Upper lobe of left lung (tissue), 4 donors: Measurements from ENCODE around the gene DYNC1LI1.

ENCODE experiments used
- POLR2A ChIP-seq, 4 donors: fragments of 450-650 bp; IDR thresholded peaks; one replicate each; pipeline ENCODE4 v1.5.1; 2016 to 2017; ENCODE audit warnings: antibody characterized with exemption in 4 of 4, mild to moderate bottlenecking in 2 of 4
- POLR2AphosphoS5 ChIP-seq, 2 donors: sonication (generic); formaldehyde crosslinking; IDR thresholded peaks; one replicate each; pipeline ENCODE4 v1.5.1; 2017; ENCODE audit warnings: antibody characterized with exemption in 2 of 2
- TF ChIP-seq, protein P1 (sequence below), 6 experiments: fragments of 450-650 bp in 4 of 6; fragments of 200-600 bp in 2 of 6; sonication (generic) in 2 of 6; IDR thresholded peaks; one replicate each; pipeline ENCODE4 v1.5.1; 2016 to 2019; ENCODE audit warnings: antibody characterized with exemption in 6 of 6

DNA sequence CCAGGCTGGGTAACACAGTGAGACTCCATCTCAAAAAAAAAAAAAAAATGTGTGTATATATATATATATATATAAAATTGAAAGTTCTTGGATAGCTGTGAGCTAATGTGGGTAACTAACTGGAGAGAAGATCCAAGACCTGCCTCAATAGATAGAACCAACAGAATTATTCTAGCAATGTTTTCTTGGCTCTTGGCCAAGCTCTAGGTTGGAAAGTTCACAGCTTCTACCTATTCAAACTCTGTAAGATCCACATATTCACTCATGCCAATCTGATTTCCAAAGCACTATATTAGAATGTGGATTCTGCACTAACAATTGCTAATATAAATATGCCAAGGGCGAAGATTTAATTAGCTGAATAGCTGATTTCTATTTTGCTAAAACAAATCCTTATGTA lies 38.2 kb downstream of the DYNC1LI1 start:
- TF ChIP-seq POLR2AphosphoS5 (IDR thresholded peaks at IDR 0.05) = no peak
- TF ChIP-seq, protein P1, sequence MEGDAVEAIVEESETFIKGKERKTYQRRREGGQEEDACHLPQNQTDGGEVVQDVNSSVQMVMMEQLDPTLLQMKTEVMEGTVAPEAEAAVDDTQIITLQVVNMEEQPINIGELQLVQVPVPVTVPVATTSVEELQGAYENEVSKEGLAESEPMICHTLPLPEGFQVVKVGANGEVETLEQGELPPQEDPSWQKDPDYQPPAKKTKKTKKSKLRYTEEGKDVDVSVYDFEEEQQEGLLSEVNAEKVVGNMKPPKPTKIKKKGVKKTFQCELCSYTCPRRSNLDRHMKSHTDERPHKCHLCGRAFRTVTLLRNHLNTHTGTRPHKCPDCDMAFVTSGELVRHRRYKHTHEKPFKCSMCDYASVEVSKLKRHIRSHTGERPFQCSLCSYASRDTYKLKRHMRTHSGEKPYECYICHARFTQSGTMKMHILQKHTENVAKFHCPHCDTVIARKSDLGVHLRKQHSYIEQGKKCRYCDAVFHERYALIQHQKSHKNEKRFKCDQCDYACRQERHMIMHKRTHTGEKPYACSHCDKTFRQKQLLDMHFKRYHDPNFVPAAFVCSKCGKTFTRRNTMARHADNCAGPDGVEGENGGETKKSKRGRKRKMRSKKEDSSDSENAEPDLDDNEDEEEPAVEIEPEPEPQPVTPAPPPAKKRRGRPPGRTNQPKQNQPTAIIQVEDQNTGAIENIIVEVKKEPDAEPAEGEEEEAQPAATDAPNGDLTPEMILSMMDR (IDR thresholded peaks at IDR 0.05) = no peak
- TF ChIP-seq POLR2A (IDR thresholded peaks at IDR 0.05) = no peak
